Osteoblast (primary cell): Measurements from ENCODE around the gene OR52A5. TPM values are rescaled to one million over a fixed set of nuclear protein-coding genes. Genes with fewer than 3 reads are reported as not detected.

Experiments
- DNase-seq: peaks from one replicate; pipeline ENCODE4 v3.0.0; 2011; ENCODE audit warnings: low spot score, mixed read lengths; ENCODE audit not compliant: insufficient read length; ENCODE audit errors: missing footprints
- H2AFZ ChIP-seq: 2 replicates; pipeline ENCODE4 v1.6.0; 2011; ENCODE audit warnings: mild to moderate bottlenecking, low read length
- H3K27ac ChIP-seq: 2 replicates; pipeline ENCODE4 v1.5.1; 2011; ENCODE audit warnings: mild to moderate bottlenecking, low read depth, low read length, moderate library complexity
- H3K27me3 ChIP-seq: 2 replicates; pipeline ENCODE4 v1.6.0; 2012; ENCODE audit warnings: mild to moderate bottlenecking, control low read depth, inconsistent platforms, low read length, moderate library complexity; ENCODE audit not compliant: insufficient read depth
- H3K36me3 ChIP-seq: 2 replicates; pipeline ENCODE4 v1.5.1; 2011; ENCODE audit warnings: mild to moderate bottlenecking, low read length, control low read depth, moderate library complexity; ENCODE audit not compliant: insufficient read depth
- H3K4me1 ChIP-seq: 2 replicates; pipeline ENCODE4 v1.5.1; 2011; ENCODE audit warnings: mild to moderate bottlenecking, low read length, control low read depth, moderate library complexity; ENCODE audit not compliant: insufficient read depth
- H3K4me2 ChIP-seq: 2 replicates; pipeline ENCODE4 v1.6.0; 2011; ENCODE audit warnings: mild to moderate bottlenecking, low read length; ENCODE audit not compliant: insufficient read depth
- H3K4me3 ChIP-seq: fragments of 200-600 bp; sonication (generic); 3 replicates; pipeline ENCODE4 v1.5.1; 2012; ENCODE audit warnings: mild to moderate bottlenecking, low read length, inconsistent platforms; ENCODE audit not compliant: insufficient read depth
- H3K79me2 ChIP-seq: 2 replicates; pipeline ENCODE4 v1.6.0; 2012; ENCODE audit warnings: mild to moderate bottlenecking, low read length, control low read depth, inconsistent platforms; ENCODE audit not compliant: insufficient read depth
- H3K9me3 ChIP-seq: 2 replicates; pipeline ENCODE4 v1.5.1; 2011; ENCODE audit warnings: low read depth, low read length, control low read depth
- H4K20me1 ChIP-seq: 2 replicates; pipeline ENCODE4 v1.6.0; 2012; ENCODE audit warnings: mild to moderate bottlenecking, low read length, control low read depth; ENCODE audit not compliant: insufficient read depth
- total RNA-seq: library from RNA; depleted of rRNA; stranded (reverse); fragments of >200 nt; gene quantifications from 2 replicates; pipeline ENCODE4 v1.2.3, GENCODE V29; 2012
- TF ChIP-seq, protein P1 (sequence below): IDR thresholded peaks from 2 replicates; pipeline ENCODE4 v1.5.1; 2011; ENCODE audit warnings: mild to moderate bottlenecking, low read depth, low read length, moderate library complexity; ENCODE audit errors: extremely low read depth

OR52A5 gene
- total RNA-seq, 1 donor: not detected

DNA sequence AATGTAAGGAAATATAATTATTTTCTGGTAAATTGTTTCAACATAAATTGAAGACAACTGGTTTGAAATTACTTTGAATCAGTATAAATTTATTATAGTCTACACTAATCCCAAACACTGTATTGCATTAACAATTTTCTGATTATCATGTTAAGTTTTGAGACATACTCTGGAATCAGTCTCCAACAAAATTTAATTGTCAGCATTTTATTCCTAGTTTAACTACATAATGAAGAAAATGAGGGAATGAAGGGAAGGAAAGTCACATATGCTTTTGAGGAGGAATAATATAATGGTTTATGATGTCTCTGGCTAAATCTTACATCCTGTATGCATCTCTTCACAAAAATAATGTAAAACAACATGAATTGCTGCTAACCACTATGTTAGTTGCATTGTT lies 54.6 kb downstream of the OR52A5 start:
- H3K4me1 ChIP-seq: no peaks in the 10 kb centered on the region
- DNase-seq: no peak
- H2AFZ ChIP-seq: no peak overlapping the region
- H4K20me1 ChIP-seq: no peaks in the 10 kb centered on the region
- no peaks in the 10 kb centered on the region for H3K27me3 ChIP-seq
- no peak overlapping the region for H3K27ac ChIP-seq
- H3K4me2 ChIP-seq: no peak overlapping the region
- TF ChIP-seq, protein P1, sequence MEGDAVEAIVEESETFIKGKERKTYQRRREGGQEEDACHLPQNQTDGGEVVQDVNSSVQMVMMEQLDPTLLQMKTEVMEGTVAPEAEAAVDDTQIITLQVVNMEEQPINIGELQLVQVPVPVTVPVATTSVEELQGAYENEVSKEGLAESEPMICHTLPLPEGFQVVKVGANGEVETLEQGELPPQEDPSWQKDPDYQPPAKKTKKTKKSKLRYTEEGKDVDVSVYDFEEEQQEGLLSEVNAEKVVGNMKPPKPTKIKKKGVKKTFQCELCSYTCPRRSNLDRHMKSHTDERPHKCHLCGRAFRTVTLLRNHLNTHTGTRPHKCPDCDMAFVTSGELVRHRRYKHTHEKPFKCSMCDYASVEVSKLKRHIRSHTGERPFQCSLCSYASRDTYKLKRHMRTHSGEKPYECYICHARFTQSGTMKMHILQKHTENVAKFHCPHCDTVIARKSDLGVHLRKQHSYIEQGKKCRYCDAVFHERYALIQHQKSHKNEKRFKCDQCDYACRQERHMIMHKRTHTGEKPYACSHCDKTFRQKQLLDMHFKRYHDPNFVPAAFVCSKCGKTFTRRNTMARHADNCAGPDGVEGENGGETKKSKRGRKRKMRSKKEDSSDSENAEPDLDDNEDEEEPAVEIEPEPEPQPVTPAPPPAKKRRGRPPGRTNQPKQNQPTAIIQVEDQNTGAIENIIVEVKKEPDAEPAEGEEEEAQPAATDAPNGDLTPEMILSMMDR: no peak
- H3K4me3 ChIP-seq: no peak overlapping the region
- no peaks in the 10 kb centered on the region for H3K79me2 ChIP-seq
- no peaks in the 10 kb centered on the region for H3K36me3 ChIP-seq
- no peaks in the 10 kb centered on the region for H3K9me3 ChIP-seq

DNA sequence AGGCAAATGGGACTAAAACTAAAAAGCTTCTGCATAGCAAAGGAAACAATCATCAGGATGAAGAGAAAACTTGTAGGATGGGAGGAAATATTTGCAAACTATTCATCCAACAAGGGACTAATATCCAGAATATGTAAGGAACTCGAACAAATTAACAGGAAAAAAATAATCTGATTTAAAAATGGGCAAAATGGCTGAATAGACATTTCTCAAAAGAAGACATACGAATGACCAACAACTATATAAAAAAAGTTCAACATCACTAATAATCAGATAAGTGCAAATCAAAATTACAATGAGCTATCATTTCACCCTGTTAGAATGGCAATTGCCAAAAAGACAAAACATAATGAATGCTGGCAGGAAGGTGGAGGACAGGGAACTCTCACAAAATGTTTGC lies 56.8 kb downstream of the OR52A5 start:
- Histone ChIP-seq H3K27ac (no peak overlapping the region), H3K27me3 (no peaks in the 10 kb centered on the region), H3K9me3 (no peaks in the 10 kb centered on the region), H4K20me1 (no peaks in the 10 kb centered on the region), H3K4me2 (no peak overlapping the region), H3K4me3 (no peak overlapping the region), H2AFZ (no peak overlapping the region), H3K36me3 (no peaks in the 10 kb centered on the region), H3K4me1 (no peaks in the 10 kb centered on the region), H3K79me2 (no peaks in the 10 kb centered on the region)
- DNase-seq: no peak
- TF ChIP-seq, protein P1: no peak

Other genes starting within 250 kb of the OR52A5 start
- not detected in 2 replicates for gene OR51A7, start 234.6 kb downstream of the OR52A5 start, total RNA-seq
- gene OR51G2, start 219.0 kb downstream of the OR52A5 start, total RNA-seq: not detected in 2 replicates
- gene OR51G1, start 214.0 kb downstream of the OR52A5 start, total RNA-seq: not detected in 2 replicates
- gene OR51A4, start 190.8 kb downstream of the OR52A5 start, total RNA-seq: not detected in 2 replicates
- gene OR51A2, start 182.6 kb downstream of the OR52A5 start, total RNA-seq: not detected in 2 replicates
- gene OR51L1, start 143.5 kb downstream of the OR52A5 start, total RNA-seq: not detected in 2 replicates
- not detected in 2 replicates for gene OR52J3, start 91.8 kb downstream of the OR52A5 start, total RNA-seq
- gene OR52E2, start 78.7 kb downstream of the OR52A5 start, total RNA-seq: not detected in 2 replicates
- not detected in 2 replicates for gene OR52E1, start 68.8 kb downstream of the OR52A5 start, total RNA-seq
- gene OR52A1, start 16.4 kb upstream of the OR52A5 start, total RNA-seq: not detected in 2 replicates
- not detected in 2 replicates for gene OR51V1, start 62.3 kb upstream of the OR52A5 start, total RNA-seq
- gene HBB, start 88.7 kb upstream of the OR52A5 start, total RNA-seq: not detected in 2 replicates
- gene HBD, start 96.1 kb upstream of the OR52A5 start, total RNA-seq: not detected in 2 replicates
- gene HBG1, start 111.5 kb upstream of the OR52A5 start, total RNA-seq: not detected in 2 replicates
- gene HBG2, start 116.4 kb upstream of the OR52A5 start, total RNA-seq: not detected in 2 replicates
- not detected in 2 replicates for gene HBE1, start 131.6 kb upstream of the OR52A5 start, total RNA-seq
- not detected in 2 replicates for gene OR51B4, start 163.6 kb upstream of the OR52A5 start, total RNA-seq
- not detected in 2 replicates for gene OR51B2, start 185.9 kb upstream of the OR52A5 start, total RNA-seq
- gene OR51B5, start 205.2 kb upstream of the OR52A5 start, total RNA-seq: not detected in 2 replicates
- not detected in 2 replicates for gene OR51B6, start 213.2 kb upstream of the OR52A5 start, total RNA-seq
- gene OR51M1, start 245.5 kb upstream of the OR52A5 start, total RNA-seq: not detected in 2 replicates